RWPE2 (cell line): ENCODE data around the gene MCM7.

Experiments
- ATAC-seq: fragments of 200-7000 bp; cut with Tn5 transposase; 3 replicates; pipeline ENCODE4 v1.9.1; 2021; ENCODE audit warnings: low read depth
- DNase-seq: peaks from one replicate; pipeline ENCODE4 v3.0.0-alpha.2; 2020; ENCODE audit warnings: low spot score
- H3K27ac ChIP-seq: fragments of 450-650 bp; 2 replicates; pipeline ENCODE4 v1.5.1; 2017; ENCODE audit warnings: mild to moderate bottlenecking; ENCODE audit not compliant: poor library complexity, severe bottlenecking
- H3K27me3 ChIP-seq: fragments of 250-450 bp; sonication (Bioruptor Pico); 2 replicates; pipeline ENCODE4 v1.5.1; 2021; ENCODE audit warnings: mild to moderate bottlenecking, moderate library complexity; ENCODE audit not compliant: insufficient read depth, poor library complexity, severe bottlenecking
- H3K36me3 ChIP-seq: fragments of 250-450 bp; sonication (Bioruptor Pico); 2 replicates; pipeline ENCODE4 v1.5.1; 2020; ENCODE audit warnings: low read depth, mild to moderate bottlenecking, moderate library complexity
- H3K4me1 ChIP-seq: fragments of 250-450 bp; sonication (Bioruptor Pico); 2 replicates; pipeline ENCODE4 v1.5.1; 2021; ENCODE audit warnings: mild to moderate bottlenecking, moderate library complexity; ENCODE audit not compliant: insufficient read depth, poor library complexity, severe bottlenecking
- H3K4me3 ChIP-seq: fragments of 250-450 bp; sonication (Bioruptor Pico); 2 replicates; pipeline ENCODE4 v1.5.1; 2021; ENCODE audit warnings: mild to moderate bottlenecking, moderate library complexity; ENCODE audit not compliant: severe bottlenecking
- H3K9me3 ChIP-seq: fragments of 250-450 bp; sonication (Bioruptor Pico); 2 replicates; pipeline ENCODE4 v1.5.1; 2021; ENCODE audit warnings: mild to moderate bottlenecking, moderate library complexity; ENCODE audit not compliant: severe bottlenecking
- TF ChIP-seq, protein P1 (sequence below): fragments of 450-650 bp; IDR thresholded peaks from one replicate; pipeline ENCODE4 v1.5.1; 2017; ENCODE audit warnings: mild to moderate bottlenecking, moderate library complexity; ENCODE audit not compliant: poor library complexity, severe bottlenecking

The MCM7 gene

DNA sequence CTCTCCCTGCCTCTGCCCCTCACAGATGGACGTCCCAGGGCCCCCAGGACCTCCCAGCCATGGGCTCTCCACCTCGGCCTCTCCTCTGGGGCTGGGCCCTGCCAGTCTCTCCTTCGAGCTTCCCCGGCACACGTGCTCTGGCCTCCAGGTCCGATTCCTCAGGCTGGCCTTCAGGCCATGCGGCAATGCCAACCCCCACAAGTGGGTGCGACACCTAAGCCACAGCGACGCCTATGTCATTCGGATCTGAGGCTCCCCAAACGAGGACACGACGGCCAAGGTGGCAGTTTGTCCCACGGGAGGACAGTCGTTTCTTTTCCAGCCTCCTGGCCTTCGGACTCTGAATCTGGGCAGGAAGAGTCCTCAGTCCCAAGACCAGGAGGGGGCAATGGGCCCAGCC is 5.4 kb upstream of the MCM7 start:
- TF ChIP-seq, protein P1, sequence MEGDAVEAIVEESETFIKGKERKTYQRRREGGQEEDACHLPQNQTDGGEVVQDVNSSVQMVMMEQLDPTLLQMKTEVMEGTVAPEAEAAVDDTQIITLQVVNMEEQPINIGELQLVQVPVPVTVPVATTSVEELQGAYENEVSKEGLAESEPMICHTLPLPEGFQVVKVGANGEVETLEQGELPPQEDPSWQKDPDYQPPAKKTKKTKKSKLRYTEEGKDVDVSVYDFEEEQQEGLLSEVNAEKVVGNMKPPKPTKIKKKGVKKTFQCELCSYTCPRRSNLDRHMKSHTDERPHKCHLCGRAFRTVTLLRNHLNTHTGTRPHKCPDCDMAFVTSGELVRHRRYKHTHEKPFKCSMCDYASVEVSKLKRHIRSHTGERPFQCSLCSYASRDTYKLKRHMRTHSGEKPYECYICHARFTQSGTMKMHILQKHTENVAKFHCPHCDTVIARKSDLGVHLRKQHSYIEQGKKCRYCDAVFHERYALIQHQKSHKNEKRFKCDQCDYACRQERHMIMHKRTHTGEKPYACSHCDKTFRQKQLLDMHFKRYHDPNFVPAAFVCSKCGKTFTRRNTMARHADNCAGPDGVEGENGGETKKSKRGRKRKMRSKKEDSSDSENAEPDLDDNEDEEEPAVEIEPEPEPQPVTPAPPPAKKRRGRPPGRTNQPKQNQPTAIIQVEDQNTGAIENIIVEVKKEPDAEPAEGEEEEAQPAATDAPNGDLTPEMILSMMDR = no peak
- peaks cover 50% of the 10 kb centered on the region for H3K36me3 ChIP-seq

DNA sequence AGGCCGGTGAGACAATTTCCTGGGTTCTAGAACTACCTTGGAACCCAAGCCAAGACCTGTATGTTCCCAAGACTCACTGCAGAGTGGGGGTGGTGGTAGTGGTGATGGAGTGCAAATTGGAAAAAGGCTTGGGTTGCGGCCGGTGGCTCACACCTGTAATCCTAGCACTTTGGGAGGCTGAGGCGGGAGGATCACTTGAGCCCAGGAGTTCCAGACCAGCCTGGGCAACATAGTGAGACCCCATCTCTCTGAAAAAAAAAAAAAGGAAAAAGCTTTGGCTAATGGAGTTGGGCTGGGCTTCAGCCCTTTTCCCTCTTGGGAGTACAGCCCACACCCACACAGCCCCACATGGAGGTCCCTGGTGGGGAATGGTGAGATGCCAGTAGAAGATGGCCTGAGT is 4.3 kb upstream of the MCM7 start:
- no peak for DNase-seq
- no peak for ATAC-seq
- H3K27me3 ChIP-seq = no peaks in the 10 kb centered on the region
- H3K4me3 ChIP-seq = no peak overlapping the region
- H3K4me1 ChIP-seq = no peaks in the 10 kb centered on the region
- H3K27ac ChIP-seq = no peak overlapping the region
- H3K36me3 ChIP-seq = peaks cover 39% of the 10 kb centered on the region
- no peaks in the 10 kb centered on the region for H3K9me3 ChIP-seq
- TF ChIP-seq, protein P1 = no peak

More for the DNA sequence above, 5.4 kb upstream of the MCM7 start:
- Histone ChIP-seq H3K27ac (no peak overlapping the region), H3K4me1 (no peaks in the 10 kb centered on the region), H3K4me3 (no peak overlapping the region), H3K27me3 (no peaks in the 10 kb centered on the region), H3K9me3 (no peaks in the 10 kb centered on the region)
- ATAC-seq (no peak), DNase-seq (no peak)

DNA sequence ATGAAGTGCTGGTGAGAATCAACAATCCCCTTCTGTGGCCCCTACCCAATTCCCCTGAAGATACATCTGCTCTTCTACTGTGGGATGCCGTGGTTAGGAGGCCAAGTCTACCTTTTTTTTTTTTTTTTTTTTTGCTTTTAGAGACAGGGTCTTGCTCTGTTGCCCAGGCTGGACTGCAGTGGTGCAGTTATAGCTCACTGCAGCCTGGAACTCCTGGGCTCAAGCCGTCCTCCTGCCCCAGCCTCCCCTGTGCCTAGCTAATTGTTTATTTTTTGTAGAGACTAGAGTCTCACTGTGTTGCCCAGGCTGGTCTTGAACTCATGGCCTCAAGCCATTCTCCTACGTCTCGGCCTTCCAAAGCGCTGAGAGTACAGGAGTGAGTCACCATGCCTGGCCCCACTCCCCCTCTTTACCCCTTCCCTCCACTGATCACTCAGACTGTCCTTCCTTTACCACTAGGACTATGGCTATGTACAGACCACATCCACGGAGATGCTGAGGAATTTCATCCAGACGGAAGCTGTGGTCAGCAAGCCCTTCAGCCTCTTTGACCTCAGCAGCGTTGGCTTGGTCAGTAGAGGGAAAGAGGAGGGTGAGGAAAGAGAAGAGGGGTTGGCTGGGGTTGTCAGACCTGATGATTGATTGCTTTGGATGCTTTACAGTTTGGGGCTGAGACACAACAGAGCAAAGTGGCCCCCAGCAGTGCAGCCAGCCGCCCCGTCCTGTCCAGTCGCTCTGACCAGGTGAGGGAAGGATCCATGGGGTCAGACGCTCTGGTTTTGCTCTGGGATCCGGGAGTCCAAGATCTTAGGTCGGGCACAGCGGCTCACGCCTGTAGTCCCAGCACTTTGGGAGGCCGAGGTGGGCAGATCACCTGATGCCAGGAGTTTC is 2.0 kb upstream of the MCM7 start:
- ATAC-seq = no peak
- Histone ChIP-seq H3K9me3 (no peaks in the 10 kb centered on the region), H3K27me3 (no peaks in the 10 kb centered on the region), H3K27ac (no peak overlapping the region), H3K4me1 (peaks cover 4% of the 10 kb centered on the region), H3K36me3 (peaks cover 40% of the 10 kb centered on the region), H3K4me3 (no peak overlapping the region)
- DNase-seq = no peak
- TF ChIP-seq, protein P1 = no peak

DNA sequence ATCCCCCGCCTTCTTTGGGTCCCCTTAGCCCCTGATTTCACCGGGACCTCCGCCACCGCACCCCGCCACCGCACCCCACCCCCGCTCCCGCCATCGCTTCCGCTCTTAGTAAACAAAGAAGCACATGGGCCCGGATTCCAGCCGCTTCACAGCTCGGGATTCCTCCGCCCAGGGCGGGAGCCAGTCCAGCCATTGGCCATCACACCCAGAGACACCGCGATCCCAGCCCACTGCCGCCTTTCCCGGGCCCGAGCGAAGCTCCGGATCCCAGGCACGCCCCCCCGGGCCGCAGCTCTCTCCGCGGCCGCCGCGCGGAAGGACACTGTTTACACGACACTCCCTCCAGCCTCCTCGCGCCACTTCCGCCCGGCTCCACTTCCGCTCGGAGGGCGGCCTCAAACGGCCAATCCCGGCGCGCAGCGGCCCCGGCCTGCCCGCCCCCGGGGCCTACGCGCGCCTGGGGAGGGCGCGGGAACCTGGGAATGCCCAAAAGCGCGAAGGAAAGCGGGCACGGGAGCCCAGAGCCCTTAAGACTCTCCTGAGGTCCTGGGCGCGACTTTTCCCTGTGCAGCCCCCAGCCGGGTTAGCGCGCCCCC is 679 bp downstream of the MCM7 start:
- Histone ChIP-seq H3K9me3 (no peaks in the 10 kb centered on the region), H3K4me3 (peak overlapping the region; percentile 88), H3K27ac (peak overlapping the region; percentile 94), H3K36me3 (peaks cover 52% of the 10 kb centered on the region), H3K4me1 (peaks cover 4% of the 10 kb centered on the region), H3K27me3 (no peaks in the 10 kb centered on the region)
- TF ChIP-seq, protein P1 = no peak
- DNase-seq (peak; percentile 91), ATAC-seq (peak; percentile 76)

DNA sequence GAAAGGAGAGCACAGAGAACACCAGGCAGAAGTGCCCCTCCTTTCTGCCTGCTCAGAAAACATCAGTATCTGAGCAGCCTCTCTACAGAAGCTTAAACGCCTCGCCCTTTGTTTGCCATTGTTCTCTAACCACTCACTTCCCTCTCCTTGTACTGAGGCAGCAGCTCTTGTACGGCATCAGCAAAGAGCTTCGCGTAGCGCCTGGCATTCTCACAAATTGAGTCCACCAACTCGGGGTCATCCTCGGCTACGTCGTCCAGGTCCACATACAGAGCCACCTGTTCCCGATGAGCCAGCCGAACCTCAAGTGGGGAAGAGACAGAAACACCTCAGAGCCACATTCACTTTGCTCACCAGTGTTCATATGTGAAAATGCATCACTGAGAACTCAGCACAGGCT is 1.7 kb downstream of the MCM7 start:
- Histone ChIP-seq H3K27ac (peak overlapping the region; percentile 94), H3K4me3 (no peak overlapping the region), H3K9me3 (no peaks in the 10 kb centered on the region), H3K4me1 (peaks cover 4% of the 10 kb centered on the region), H3K36me3 (peaks cover 57% of the 10 kb centered on the region), H3K27me3 (no peaks in the 10 kb centered on the region)
- ATAC-seq = no peak
- TF ChIP-seq, protein P1 = no peak
- no peak for DNase-seq
